Natural killer cell (primary cell): ENCODE measurements around the gene LRRC3B. TPM values are rescaled to one million over a fixed set of nuclear protein-coding genes. Genes with fewer than 3 reads are reported as not detected.

Experiments used
- ATAC-seq, 3 donors: fragments of 150-1000 bp in 2 of 3; fragments of 200-7000 bp in 1 of 3; cut with Tn5 transposase; 1 replicate in 1 of 3; 2 replicates in 2 of 3; pipeline ENCODE4 v1.10.0; 2021; ENCODE audit warnings: mild to moderate bottlenecking in 2 of 3, moderate library complexity in 2 of 3
- DNase-seq, 2 donors: peaks; one replicate each; pipeline versions ENCODE4 v3.0.0 to v3.0.0-alpha.2; 2013 to 2021; ENCODE audit warnings: mixed read lengths in 1 of 2
- H3K27ac ChIP-seq: one replicate; pipeline ENCODE4 v1.5.1; 2013; ENCODE audit warnings: mild to moderate bottlenecking, low read length
- H3K27me3 ChIP-seq: one replicate; pipeline ENCODE4 v1.6.1; 2013; ENCODE audit warnings: low read length; ENCODE audit not compliant: control insufficient read depth, insufficient read depth
- H3K36me3 ChIP-seq: one replicate; pipeline ENCODE4 v1.6.1; 2013; ENCODE audit warnings: low read length; ENCODE audit not compliant: control insufficient read depth, insufficient read depth
- H3K4me1 ChIP-seq: one replicate; pipeline ENCODE4 v1.6.1; 2013; ENCODE audit warnings: low read length; ENCODE audit not compliant: control insufficient read depth, insufficient read depth
- H3K4me3 ChIP-seq: one replicate; pipeline ENCODE4 v1.5.1; 2013; ENCODE audit warnings: low read length
- H3K9me3 ChIP-seq: one replicate; pipeline ENCODE4 v1.6.1; 2013; ENCODE audit warnings: low read length; ENCODE audit not compliant: control insufficient read depth, insufficient read depth
- H3K27ac Mint-ChIP-seq, 2 donors: one replicate each; pipeline ENCODE4 v1.8.0; 2022; ENCODE audit warnings: mild to moderate bottlenecking in 2 of 2, mixed read lengths in 2 of 2, moderate library complexity in 1 of 2
- H3K27me3 Mint-ChIP-seq, 2 donors: one replicate each; pipeline ENCODE4 v1.8.0; 2022; ENCODE audit warnings: low read depth in 2 of 2, mixed read lengths in 2 of 2
- H3K36me3 Mint-ChIP-seq: one replicate; pipeline ENCODE4 v1.8.0; 2022; ENCODE audit warnings: mixed read lengths
- H3K4me1 Mint-ChIP-seq, 2 donors: one replicate each; pipeline ENCODE4 v1.8.0; 2022; ENCODE audit warnings: mixed read lengths in 2 of 2
- H3K4me3 Mint-ChIP-seq: one replicate; pipeline ENCODE4 v1.8.0; 2022; ENCODE audit warnings: mild to moderate bottlenecking, moderate library complexity, mixed read lengths
- H3K9me3 Mint-ChIP-seq, 2 donors: one replicate each; pipeline ENCODE4 v1.8.0; 2022; ENCODE audit warnings: mixed read lengths in 2 of 2
- WGBS: methylation state at CpG from one replicate; pipeline ENCODE4 v1.1.7; 2013; ENCODE audit warnings: missing lambda C conversion rate; ENCODE audit not compliant: insufficient coverage; 5-methylcytosine and 5-hydroxymethylcytosine counted together
- intact Hi-C: fragments of 100-400 bp; cut with micrococcal nuclease; formaldehyde crosslinking; loops from one replicate; pipeline ENCODE4 v1.14.2; 2022
- total RNA-seq, 4 donors: library from RNA; stranded (reverse); fragments of 120-200 nt in 1 of 4; gene quantifications; one replicate each; pipeline versions ENCODE4 v1.2.3 to v1.2.4, GENCODE V29; 2013 to 2022
- TF ChIP-seq, protein P1 (sequence below): fragments of 200-600 bp; IDR thresholded peaks from one replicate; pipeline ENCODE4 v1.8.0; 2022; ENCODE audit warnings: antibody characterized with exemption

The LRRC3B gene
- total RNA-seq, 3 donors from 2014 or later (not counting 1 experiment from before 2014, with no cell fraction given) = not detected

DNA sequence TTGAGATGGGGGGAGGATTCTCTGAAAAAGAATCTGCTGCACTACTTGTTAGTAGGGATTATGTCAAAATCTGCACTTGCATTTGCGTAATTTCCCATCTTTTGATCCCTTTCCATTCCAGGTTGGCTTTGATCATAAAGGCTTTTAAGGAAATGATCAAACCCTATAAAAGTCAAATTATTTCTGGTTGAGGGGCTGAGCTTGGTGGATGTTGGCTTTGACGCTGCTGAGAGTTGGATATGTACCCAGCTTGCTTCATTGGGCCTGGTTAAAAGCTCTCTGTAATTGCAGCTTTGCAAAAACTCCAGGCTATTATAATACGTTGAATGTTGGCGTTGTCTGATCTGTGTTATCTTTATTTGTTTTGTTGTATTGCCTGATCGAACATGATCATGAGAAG is 12.0 kb downstream of the LRRC3B start:
- peaks cover 5 to 10% of the 10 kb centered on the region in 2 donors for H3K9me3 Mint-ChIP-seq
- H3K27me3 ChIP-seq = no peaks in the 10 kb centered on the region

DNA sequence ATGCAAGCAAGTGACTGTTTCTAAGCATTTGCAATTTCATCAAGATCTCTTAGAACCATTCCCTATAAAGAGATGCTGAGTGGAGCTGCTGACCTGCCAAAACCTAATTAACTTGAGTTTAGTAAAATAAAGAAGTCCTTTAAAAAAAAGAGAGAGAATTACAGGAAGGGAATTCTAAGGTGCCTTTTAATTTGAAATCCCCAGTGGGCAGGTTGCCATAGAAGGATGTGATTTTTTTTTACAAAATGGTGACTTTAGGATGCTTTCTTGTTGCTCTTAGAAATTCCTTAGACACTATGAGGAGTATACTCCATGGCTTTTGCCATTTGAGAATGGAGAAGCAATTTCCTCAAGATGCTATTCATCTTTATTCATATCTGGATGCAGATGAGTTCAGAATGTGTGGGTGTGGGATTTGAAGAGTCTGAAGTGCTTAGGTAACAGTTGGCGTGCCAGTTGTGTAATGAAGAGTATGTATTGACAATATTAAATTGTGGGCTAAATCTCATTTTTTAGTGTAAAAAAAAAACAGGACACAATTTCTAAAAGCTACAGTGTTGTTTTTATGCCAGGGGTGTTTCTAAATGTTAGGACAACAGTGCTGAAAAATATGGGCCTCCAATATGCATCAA is 13.6 kb downstream of the LRRC3B start:
- Histone ChIP-seq H3K27me3 (no peaks in the 10 kb centered on the region), H3K9me3 (no peaks in the 10 kb centered on the region), H3K4me1 (no peaks in the 10 kb centered on the region), H3K4me3 (no peak overlapping the region), H3K27ac (no peak overlapping the region), H3K36me3 (no peaks in the 10 kb centered on the region)
- H3K4me1 Mint-ChIP-seq = no peaks in the 10 kb centered on the region
- H3K27ac Mint-ChIP-seq = no peak overlapping the region
- TF ChIP-seq, protein P1, sequence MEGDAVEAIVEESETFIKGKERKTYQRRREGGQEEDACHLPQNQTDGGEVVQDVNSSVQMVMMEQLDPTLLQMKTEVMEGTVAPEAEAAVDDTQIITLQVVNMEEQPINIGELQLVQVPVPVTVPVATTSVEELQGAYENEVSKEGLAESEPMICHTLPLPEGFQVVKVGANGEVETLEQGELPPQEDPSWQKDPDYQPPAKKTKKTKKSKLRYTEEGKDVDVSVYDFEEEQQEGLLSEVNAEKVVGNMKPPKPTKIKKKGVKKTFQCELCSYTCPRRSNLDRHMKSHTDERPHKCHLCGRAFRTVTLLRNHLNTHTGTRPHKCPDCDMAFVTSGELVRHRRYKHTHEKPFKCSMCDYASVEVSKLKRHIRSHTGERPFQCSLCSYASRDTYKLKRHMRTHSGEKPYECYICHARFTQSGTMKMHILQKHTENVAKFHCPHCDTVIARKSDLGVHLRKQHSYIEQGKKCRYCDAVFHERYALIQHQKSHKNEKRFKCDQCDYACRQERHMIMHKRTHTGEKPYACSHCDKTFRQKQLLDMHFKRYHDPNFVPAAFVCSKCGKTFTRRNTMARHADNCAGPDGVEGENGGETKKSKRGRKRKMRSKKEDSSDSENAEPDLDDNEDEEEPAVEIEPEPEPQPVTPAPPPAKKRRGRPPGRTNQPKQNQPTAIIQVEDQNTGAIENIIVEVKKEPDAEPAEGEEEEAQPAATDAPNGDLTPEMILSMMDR = no peak
- ATAC-seq = no peak
- H3K4me3 Mint-ChIP-seq = no peak overlapping the region
- 100% methylated on average over 1 of the region's 1 CpG for WGBS
- peaks cover 9 to 14% of the 10 kb centered on the region in 2 donors for H3K9me3 Mint-ChIP-seq
- DNase-seq = no peak
- no peaks in the 10 kb centered on the region for H3K36me3 Mint-ChIP-seq
- H3K27me3 Mint-ChIP-seq = no peaks in the 10 kb centered on the region
- intact Hi-C loops = no loop called here

More for the DNA sequence above, 12.0 kb downstream of the LRRC3B start:
- H3K4me3 ChIP-seq = no peak overlapping the region
- TF ChIP-seq, protein P1 = no peak
- intact Hi-C loops = no loop called here
- no peaks in the 10 kb centered on the region for H3K9me3 ChIP-seq
- no peaks in the 10 kb centered on the region for H3K4me1 ChIP-seq
- no peak for DNase-seq
- Mint-ChIP-seq H3K4me3 (no peak overlapping the region), H3K27me3 (no peaks in the 10 kb centered on the region), H3K27ac (no peak overlapping the region), H3K4me1 (no peaks in the 10 kb centered on the region), H3K36me3 (no peaks in the 10 kb centered on the region)
- ATAC-seq = no peak
- no peaks in the 10 kb centered on the region for H3K36me3 ChIP-seq
- no peak overlapping the region for H3K27ac ChIP-seq
- WGBS = 80% methylated on average over 4 of the region's 5 CpGs

DNA sequence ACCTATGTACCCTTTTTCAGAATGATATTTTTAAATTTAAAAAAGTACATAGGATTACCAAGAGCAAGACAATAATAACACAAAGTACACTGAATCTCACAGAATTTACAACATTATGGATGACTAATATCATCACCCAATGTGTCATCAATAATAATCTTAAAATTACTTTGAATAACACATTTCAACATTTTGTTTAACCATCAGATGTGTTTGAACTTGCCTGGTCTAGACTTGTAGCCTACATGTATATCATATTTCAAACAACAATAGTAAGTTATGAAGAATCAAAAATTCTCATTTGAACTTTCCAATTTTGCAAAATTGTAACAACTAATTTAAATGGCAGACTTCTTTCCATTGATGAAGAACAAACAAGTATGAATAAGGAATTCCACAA is 15.1 kb downstream of the LRRC3B start:
- Histone ChIP-seq H3K4me3 (no peak overlapping the region), H3K27ac (no peak overlapping the region), H3K9me3 (no peaks in the 10 kb centered on the region), H3K4me1 (no peaks in the 10 kb centered on the region), H3K27me3 (no peaks in the 10 kb centered on the region), H3K36me3 (no peaks in the 10 kb centered on the region)
- Mint-ChIP-seq H3K4me1 (no peaks in the 10 kb centered on the region), H3K27me3 (no peaks in the 10 kb centered on the region), H3K36me3 (no peaks in the 10 kb centered on the region), H3K9me3 (peaks cover 8 to 14% of the 10 kb centered on the region in 2 donors), H3K4me3 (no peak overlapping the region), H3K27ac (no peak overlapping the region)
- ATAC-seq (no peak), DNase-seq (no peak)
- intact Hi-C loops = no loop called here
- TF ChIP-seq, protein P1 = no peak

DNA sequence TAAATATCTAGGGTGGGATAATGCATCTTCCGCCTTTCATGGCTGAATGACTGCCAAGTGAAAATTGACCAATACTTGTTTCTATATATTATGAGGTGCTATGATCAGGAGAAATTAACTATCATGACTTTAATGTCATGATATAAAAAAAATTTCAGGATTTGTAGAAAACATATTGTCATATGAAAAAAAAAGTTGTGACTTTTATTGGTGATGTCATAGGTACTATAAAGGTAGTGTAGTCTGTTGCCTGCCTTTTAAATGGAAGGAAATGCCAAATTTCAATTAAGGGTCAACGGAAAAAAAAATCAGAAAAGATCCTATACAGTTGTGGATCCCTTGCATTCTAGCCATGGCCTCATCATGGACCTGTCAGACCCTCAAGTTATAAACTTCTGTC is 15.5 kb downstream of the LRRC3B start:
- H3K27ac Mint-ChIP-seq = no peak overlapping the region
- Histone ChIP-seq H3K4me3 (no peak overlapping the region), H3K4me1 (no peaks in the 10 kb centered on the region), H3K9me3 (no peaks in the 10 kb centered on the region), H3K27me3 (no peaks in the 10 kb centered on the region), H3K36me3 (no peaks in the 10 kb centered on the region), H3K27ac (no peak overlapping the region)
- H3K27me3 Mint-ChIP-seq = no peaks in the 10 kb centered on the region
- H3K36me3 Mint-ChIP-seq = no peaks in the 10 kb centered on the region
- ATAC-seq = no peak
- no peak for DNase-seq
- no peak overlapping the region for H3K4me3 Mint-ChIP-seq
- intact Hi-C loops = no loop called here
- TF ChIP-seq, protein P1 = no peak
- H3K4me1 Mint-ChIP-seq = no peaks in the 10 kb centered on the region
- H3K9me3 Mint-ChIP-seq = peaks cover 6 to 11% of the 10 kb centered on the region in 2 donors
- 93% methylated on average over 2 of the region's 2 CpGs for WGBS
